Adrenal gland (tissue), 12 donors: Measurements from ENCODE around the gene POMGNT2. TPM values are rescaled to one million over a fixed set of nuclear protein-coding genes. Genes with fewer than 3 reads are reported as not detected.
A peak's percentile ranks its signal among the peaks of the same experiment; 100 is the strongest.

ENCODE experiments used
- DNase-seq, 7 donors: peaks; one replicate each; pipeline ENCODE4 v3.0.0-alpha.2; 2019 to 2020
- H3K27ac ChIP-seq, 5 donors: fragments of 200-600 bp; sonication (generic) in 4 of 5; 1 replicate in 3 of 5; 2 replicates in 2 of 5; pipeline versions ENCODE4 v1.5.1 to v1.8.0; 2016 to 2020; ENCODE audit warnings: mild to moderate bottlenecking in 1 of 5
- H3K27me3 ChIP-seq: fragments of 200-600 bp; 2 replicates; pipeline ENCODE4 v1.8.0; 2021
- H3K36me3 ChIP-seq, 2 donors: fragments of 200-600 bp; replicated peaks in 1 of 2; 1 replicate in 1 of 2; 2 replicates in 1 of 2; pipeline versions ENCODE4 v1.5.1 to v1.8.0; 2018 to 2022
- H3K4me1 ChIP-seq, 2 donors: fragments of 200-600 bp; replicated peaks in 1 of 2; 1 replicate in 1 of 2; 2 replicates in 1 of 2; pipeline versions ENCODE4 v1.5.1 to v1.8.0; 2018 to 2021
- H3K4me3 ChIP-seq, 4 donors: fragments of 200-600 bp; sonication (generic) in 3 of 4; one replicate each; pipeline ENCODE4 v1.5.1; 2016 to 2018
- H3K9me3 ChIP-seq, 3 donors: fragments of 200-600 bp; sonication (generic) in 1 of 3; replicated peaks in 1 of 3; 1 replicate in 2 of 3; 2 replicates in 1 of 3; pipeline versions ENCODE4 v1.5.1 to v1.8.0; 2016 to 2021
- CTCF ChIP-seq, 6 experiments: fragments of 450-650 bp in 4 of 6; fragments of 200-600 bp in 2 of 6; sonication (generic) in 1 of 6; IDR thresholded peaks; 1 replicate in 5 of 6; 2 replicates in 1 of 6; pipeline versions ENCODE4 v1.5.1 to v1.8.0; 2016 to 2021; ENCODE audit warnings: antibody characterized with exemption in 6 of 6, mild to moderate bottlenecking in 2 of 6, moderate library complexity in 1 of 6
- POLR2A ChIP-seq, 2 donors: fragments of 450-650 bp; IDR thresholded peaks; one replicate each; pipeline ENCODE4 v1.6.1; 2017; ENCODE audit warnings: antibody characterized with exemption in 2 of 2, mild to moderate bottlenecking in 2 of 2, moderate library complexity in 1 of 2
- WGBS, 4 donors: extraction: QIAGEN DNeasy Blood & Tissue Kit in 2 of 4; methylation state at CpG; one replicate each; pipeline versions ENCODE4 v1.1.5 to v1.1.7; 2013 to 2017; 5-methylcytosine and 5-hydroxymethylcytosine counted together
- intact Hi-C, 2 donors: fragments of 100-400 bp; cut with DNase I; formaldehyde crosslinking; loops; one replicate each; pipeline versions ENCODE4 v1.14.1 to v1.15.0; 2022 to 2023
- polyA plus RNA-seq, 3 donors: library from polyadenylated mRNA; stranded (reverse); fragments of 200-250 nt in 2 of 3; fragments of 350-450 nt in 1 of 3; fragmentation: Illumina TruSeq in 1 of 3; extraction: RNeasy Lipid Tissue Mini Kit (QIAGEN cat#74804) in 1 of 3; gene quantifications; one replicate each; pipeline ENCODE4 v1.2.3, GENCODE V29; 2013 to 2014
- total RNA-seq, 9 donors: library from RNA; depleted of rRNA in 4 of 9; stranded (reverse); fragments of >200 nt in 4 of 9; fragments of 120-200 nt in 1 of 9; fragmentation: NEBNext Ultra II Directional in 1 of 9; extraction: Animal tissue kit (Norgen Biotek cat#: 25700) in 1 of 9; gene quantifications; one replicate each; pipeline versions ENCODE4 v1.1.0 to v1.2.4, GENCODE V29; 2013 to 2023
- donor health status: healthy with polysubstance abuse.
- donor health status: Bipolar disorder and iron deficiency.
- donor health status: DM: yes; HTN: yes; CAD: no.
- donor health status: DM: no; HTN: no; CAD: no.
- donor health status: DM: no; HTN: no; CAD: no.
- donor health status: DM: yes; HTN: yes; CAD: no.

Gene POMGNT2
- total and polyA plus RNA-seq, 12 donors: 6.5 to 44.9 (median 18.6) TPM

- Histone ChIP-seq H3K4me3 (no peak overlapping the region), H3K4me1 (no peaks in the 10 kb centered on the region), H3K36me3 (no peaks in the 10 kb centered on the region), H3K27ac (no peak overlapping the region), H3K9me3 (no peaks in the 10 kb centered on the region), H3K27me3 (no peaks in the 10 kb centered on the region)
- intact Hi-C loops: no loop called here
- DNase-seq: peak in 1 of 7 donors; percentile 25
- TF ChIP-seq CTCF (IDR thresholded peaks at IDR 0.05) (no peak), POLR2A (IDR thresholded peaks at IDR 0.05) (no peak)
- WGBS, 4 donors: 72 to 85% (median 82%) methylated on average over 9 of the region's 9 CpGs
Observed at GRCh38 chr3:43036621-43037423, 69.1 kb downstream of the POMGNT2 start.

- DNase-seq: peak in 1 of 7 donors; percentile 25
- TF ChIP-seq POLR2A (IDR thresholded peaks at IDR 0.05) (no peak), CTCF (IDR thresholded peaks at IDR 0.05) (no peak)
- Histone ChIP-seq H3K27ac (no peak overlapping the region), H3K9me3 (no peaks in the 10 kb centered on the region), H3K4me1 (no peaks in the 10 kb centered on the region), H3K36me3 (no peaks in the 10 kb centered on the region), H3K27me3 (no peaks in the 10 kb centered on the region), H3K4me3 (no peak overlapping the region)
- intact Hi-C loops: no loop called here
- WGBS, 4 donors: 80 to 94% (median 87%) methylated on average over 2 to 5 of the region's 5 CpGs
Observed at GRCh38 chr3:43035801-43036365, 70.0 kb downstream of the POMGNT2 start.

DNA sequence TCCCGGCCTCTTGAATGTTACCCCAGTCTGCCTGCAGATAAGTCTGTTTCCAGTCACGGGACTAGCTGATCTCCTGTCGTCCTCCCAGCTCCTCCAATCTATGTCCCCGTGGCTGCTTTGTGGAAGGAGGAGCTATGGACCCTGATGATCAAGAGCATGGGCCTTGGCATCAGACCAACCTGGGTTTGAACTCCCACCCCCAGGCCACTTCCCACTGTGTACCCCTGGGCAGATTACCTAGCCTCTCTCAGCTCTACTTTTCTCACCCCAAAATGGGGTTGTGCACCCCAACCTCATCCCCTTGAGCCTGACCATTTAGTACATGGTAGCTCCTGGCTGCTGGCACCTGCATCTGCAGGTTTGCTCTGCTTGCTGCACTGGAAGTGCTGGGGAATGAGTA lies 71.0 kb downstream of the POMGNT2 start:
- no peak overlapping the region for H3K4me3 ChIP-seq
- H3K27me3 ChIP-seq: no peaks in the 10 kb centered on the region
- intact Hi-C loops: no loop called here

More for the DNA sequence above, 71.0 kb downstream of the POMGNT2 start:
- TF ChIP-seq CTCF (IDR thresholded peaks at IDR 0.05): no peak
- TF ChIP-seq POLR2A (IDR thresholded peaks at IDR 0.05): no peak
- H3K36me3 ChIP-seq: no peaks in the 10 kb centered on the region
- no peaks in the 10 kb centered on the region for H3K4me1 ChIP-seq
- H3K27ac ChIP-seq: no peak overlapping the region
- peak in 1 of 7 donors; percentile 28 for DNase-seq
- no peaks in the 10 kb centered on the region for H3K9me3 ChIP-seq
- WGBS, 4 donors: 94 to 98% (median 94%) methylated on average over 4 of the region's 4 CpGs
